ENCODE results near the gene ETNK1. TPM values are rescaled to one million over a fixed set of nuclear protein-coding genes. Genes with fewer than 3 reads are reported as not detected.

Gene ETNK1
- polyA plus RNA-seq, 3 donors = 13.7 to 17.3 (median 16.5) TPM

DNA sequence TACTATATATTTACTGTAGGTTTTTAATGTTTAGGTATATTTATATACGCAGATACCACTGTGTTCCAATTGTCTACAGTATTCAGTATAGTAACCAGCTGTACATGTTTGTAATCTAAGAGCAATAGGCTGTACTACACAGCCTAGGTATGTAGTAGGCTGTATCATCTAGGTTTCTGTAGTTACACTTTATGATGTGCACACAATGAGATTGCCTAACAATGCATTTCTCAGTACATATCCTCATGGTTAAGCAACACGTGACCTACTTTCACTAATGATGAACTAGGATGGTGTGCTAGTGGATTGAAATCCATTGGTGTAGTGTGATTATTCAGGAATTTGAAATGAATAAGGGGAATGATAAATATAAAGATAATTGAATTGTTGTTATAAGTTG, 77.7 kb downstream of the ETNK1 start:
- WGBS (ENCODE audit: insufficient coverage) = no CpG with 5 or more reads among the region's 2 CpGs
- TF ChIP-seq, protein P1, sequence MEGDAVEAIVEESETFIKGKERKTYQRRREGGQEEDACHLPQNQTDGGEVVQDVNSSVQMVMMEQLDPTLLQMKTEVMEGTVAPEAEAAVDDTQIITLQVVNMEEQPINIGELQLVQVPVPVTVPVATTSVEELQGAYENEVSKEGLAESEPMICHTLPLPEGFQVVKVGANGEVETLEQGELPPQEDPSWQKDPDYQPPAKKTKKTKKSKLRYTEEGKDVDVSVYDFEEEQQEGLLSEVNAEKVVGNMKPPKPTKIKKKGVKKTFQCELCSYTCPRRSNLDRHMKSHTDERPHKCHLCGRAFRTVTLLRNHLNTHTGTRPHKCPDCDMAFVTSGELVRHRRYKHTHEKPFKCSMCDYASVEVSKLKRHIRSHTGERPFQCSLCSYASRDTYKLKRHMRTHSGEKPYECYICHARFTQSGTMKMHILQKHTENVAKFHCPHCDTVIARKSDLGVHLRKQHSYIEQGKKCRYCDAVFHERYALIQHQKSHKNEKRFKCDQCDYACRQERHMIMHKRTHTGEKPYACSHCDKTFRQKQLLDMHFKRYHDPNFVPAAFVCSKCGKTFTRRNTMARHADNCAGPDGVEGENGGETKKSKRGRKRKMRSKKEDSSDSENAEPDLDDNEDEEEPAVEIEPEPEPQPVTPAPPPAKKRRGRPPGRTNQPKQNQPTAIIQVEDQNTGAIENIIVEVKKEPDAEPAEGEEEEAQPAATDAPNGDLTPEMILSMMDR (IDR thresholded peaks at IDR 0.05) = no peak
- H3K4me1 ChIP-seq (ENCODE audit: control insufficient read depth in 1 of 2, insufficient read depth in 2 of 2, low read length in 2 of 2) = no peaks in the 10 kb centered on the region
- intact Hi-C loops (cut with micrococcal nuclease) = no loop called here
- H3K27ac ChIP-seq (ENCODE audit: low read depth in 1 of 2, low read length in 2 of 2) = no peak overlapping the region
- H3K27ac Mint-ChIP-seq = no peak overlapping the region
- H3K9ac ChIP-seq (ENCODE audit: insufficient read depth, low read length, poor library complexity, severe bottlenecking) = no peak overlapping the region
- H3K9me3 ChIP-seq (replicated peaks in 1 of 2; ENCODE audit: control insufficient read depth in 1 of 2, insufficient read depth in 1 of 2, low read length in 2 of 2) = no peaks in the 10 kb centered on the region
- peaks cover 0 to 1% (median 0%) of the 10 kb centered on the region in 7 donors for H3K9me3 Mint-ChIP-seq
- peaks cover 0 to 3% (median 0%) of the 10 kb centered on the region in 3 donors for H3K27me3 Mint-ChIP-seq (ENCODE audit: low read depth in 3 of 3)
- H3K27me3 ChIP-seq (ENCODE audit: control insufficient read depth in 2 of 2, insufficient read depth in 2 of 2, low read length in 2 of 2) = no peaks in the 10 kb centered on the region
- no peaks in the 10 kb centered on the region for H3K36me3 ChIP-seq (replicated peaks in 1 of 2; ENCODE audit: control insufficient read depth in 1 of 2, insufficient read depth in 2 of 2, low read length in 2 of 2)
- H3K4me3 ChIP-seq (replicated peaks in 1 of 3; ENCODE audit: low read depth in 2 of 3, low read length in 3 of 3) = no peak overlapping the region
- peaks cover 8% of the 10 kb centered on the region for H3K4me1 Mint-ChIP-seq
- DNase-seq = peak in 1 of 3 donors; percentile 21
- H3K36me3 Mint-ChIP-seq = no peaks in the 10 kb centered on the region
- H2AFZ ChIP-seq (ENCODE audit: insufficient read depth, low read depth, low read length, poor library complexity, severe bottlenecking) = no peak overlapping the region
- H4K20me1 ChIP-seq (ENCODE audit: insufficient read depth, low read length) = no peaks in the 10 kb centered on the region
- H3K4me2 ChIP-seq (replicated peaks; ENCODE audit: extremely low read depth, low read length, poor library complexity, severe bottlenecking) = no peak overlapping the region
- no peaks in the 10 kb centered on the region for H3K79me2 ChIP-seq (ENCODE audit: insufficient read depth, low read length)
- H3K4me3 Mint-ChIP-seq = no peak overlapping the region

DNA sequence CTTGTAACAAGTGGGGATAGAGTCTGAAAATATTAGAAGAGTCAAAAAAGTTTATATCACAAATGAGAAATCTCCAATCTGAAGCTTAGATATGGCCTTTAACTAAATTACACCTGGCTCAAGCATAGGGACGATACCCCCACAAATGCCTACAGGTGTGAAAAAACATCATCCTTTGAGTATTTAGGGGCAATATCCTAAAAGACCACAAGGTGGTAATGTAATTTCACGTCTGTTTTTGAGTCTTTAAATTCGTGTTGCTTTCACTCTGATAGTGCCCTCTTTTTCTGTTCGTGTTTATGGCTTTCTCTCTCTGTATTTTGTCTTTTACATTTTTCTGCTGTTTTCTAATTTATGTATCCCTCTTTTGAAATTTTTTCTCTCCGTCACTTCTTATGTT, 84.3 kb downstream of the ETNK1 start:
- no peak for DNase-seq
- H3K79me2 ChIP-seq (ENCODE audit: insufficient read depth, low read length) = no peaks in the 10 kb centered on the region
- no peaks in the 10 kb centered on the region for H4K20me1 ChIP-seq (ENCODE audit: insufficient read depth, low read length)
- H3K36me3 ChIP-seq (replicated peaks in 1 of 2; ENCODE audit: control insufficient read depth in 1 of 2, insufficient read depth in 2 of 2, low read length in 2 of 2) = no peaks in the 10 kb centered on the region
- Mint-ChIP-seq H3K27me3 (ENCODE audit: low read depth in 3 of 3) (peaks cover 0 to 3% (median 2%) of the 10 kb centered on the region in 3 donors), H3K4me1 (peaks cover 3% of the 10 kb centered on the region), H3K9me3 (no peaks in the 10 kb centered on the region), H3K4me3 (peak overlapping the region in 1 of 2 donors; percentile 26), H3K36me3 (no peaks in the 10 kb centered on the region), H3K27ac (no peak overlapping the region)
- H3K9ac ChIP-seq (ENCODE audit: insufficient read depth, low read length, poor library complexity, severe bottlenecking) = no peak overlapping the region
- H3K27ac ChIP-seq (ENCODE audit: low read depth in 1 of 2, low read length in 2 of 2) = no peak overlapping the region
- H3K4me2 ChIP-seq (replicated peaks; ENCODE audit: extremely low read depth, low read length, poor library complexity, severe bottlenecking) = no peak overlapping the region
- intact Hi-C loops (cut with micrococcal nuclease) = no loop called here
- H3K4me1 ChIP-seq (ENCODE audit: control insufficient read depth in 1 of 2, insufficient read depth in 2 of 2, low read length in 2 of 2) = no peaks in the 10 kb centered on the region
- no peaks in the 10 kb centered on the region for H3K27me3 ChIP-seq (ENCODE audit: control insufficient read depth in 2 of 2, insufficient read depth in 2 of 2, low read length in 2 of 2)
- no peak overlapping the region for H2AFZ ChIP-seq (ENCODE audit: insufficient read depth, low read depth, low read length, poor library complexity, severe bottlenecking)
- H3K4me3 ChIP-seq (replicated peaks in 1 of 3; ENCODE audit: low read depth in 2 of 3, low read length in 3 of 3) = no peak overlapping the region
- 20% methylated on average over 2 of the region's 5 CpGs for WGBS (ENCODE audit: insufficient coverage)
- H3K9me3 ChIP-seq (replicated peaks in 1 of 2; ENCODE audit: control insufficient read depth in 1 of 2, insufficient read depth in 1 of 2, low read length in 2 of 2) = no peaks in the 10 kb centered on the region
- TF ChIP-seq, protein P1 (IDR thresholded peaks at IDR 0.05) = peak; percentile 64

Data from CD14-positive monocyte (primary cell).